Activated naive CD8-positive, alpha-beta T cell treated with anti-CD3 and anti-CD28 coated beads, Interleukin-2, amount 10 ng/mL, durations not matched to agents 7 days and 5 days (primary cell): ENCODE results near the gene POU2F1. TPM values are rescaled to one million over a fixed set of nuclear protein-coding genes. Genes with fewer than 3 reads are reported as not detected.
"Not testable (repeated sequence)": the region's sequence is repeated elsewhere in the genome, so short reads cannot be mapped to it uniquely, and the experiment has no call there.

ENCODE experiments used
- ATAC-seq: fragments of 150-1000 bp; cut with Tn5 transposase; one replicate; pipeline ENCODE4 v1.10.0; 2021; ENCODE audit warnings: low read depth, moderate library complexity
- POLR2A ChIA-PET: fragments of 350-600 bp; sonication (Branson Sonifier 250); formaldehyde crosslinking; loops from one replicate; lab custom pipeline; 2021; ENCODE audit warnings: antibody characterized with exemption; lab: Charles Lee
- DNase-seq: peaks from one replicate; pipeline ENCODE4 v3.0.0; 2021
- H3K27ac Mint-ChIP-seq: one replicate; pipeline ENCODE4 v1.8.0; 2022; ENCODE audit warnings: mild to moderate bottlenecking, mixed read lengths
- H3K27me3 Mint-ChIP-seq: one replicate; pipeline ENCODE4 v1.8.0; 2022; ENCODE audit warnings: mild to moderate bottlenecking, moderate library complexity, mixed read lengths
- H3K36me3 Mint-ChIP-seq: one replicate; pipeline ENCODE4 v1.8.0; 2021; ENCODE audit warnings: mild to moderate bottlenecking, mixed read lengths
- H3K4me1 Mint-ChIP-seq: one replicate; pipeline ENCODE4 v1.8.0; 2021; ENCODE audit warnings: mixed read lengths
- H3K4me3 Mint-ChIP-seq: one replicate; pipeline ENCODE4 v1.8.0; 2022; ENCODE audit warnings: mild to moderate bottlenecking, moderate library complexity, mixed read lengths
- H3K9me3 Mint-ChIP-seq: one replicate; pipeline ENCODE4 v1.8.0; 2021; ENCODE audit warnings: mixed read lengths
- total RNA-seq, 2 experiments: library from RNA; stranded (reverse); gene quantifications; one replicate each; pipeline ENCODE4 v1.2.3, GENCODE V29; 2021

The POU2F1 gene
- total RNA-seq, 2 experiments from 2014 or later, result 25.6 to 28.0 TPM

DNA sequence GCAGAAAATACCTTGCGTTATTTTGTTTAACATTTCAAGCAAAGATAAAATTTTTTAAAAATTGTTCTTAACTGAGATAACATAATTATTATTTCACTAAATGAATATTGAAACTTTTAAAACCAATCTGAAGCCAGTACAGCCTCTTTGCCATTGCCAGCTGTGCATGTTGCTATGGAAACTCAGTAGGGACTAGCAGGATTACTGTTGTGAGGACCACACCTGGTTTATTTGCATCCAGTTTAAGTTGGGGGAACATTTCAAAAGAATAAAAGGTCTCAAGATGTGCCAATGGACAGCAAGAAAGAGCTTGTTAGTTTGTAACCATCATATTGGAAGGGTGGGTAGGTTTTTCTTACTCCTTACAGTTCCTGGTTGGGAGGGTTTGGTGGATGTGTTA, 80.7 kb downstream of the POU2F1 start:
- ATAC-seq, result no peak
- DNase-seq, result no peak
- Mint-ChIP-seq H3K9me3 (peaks cover 2% of the 10 kb centered on the region), H3K36me3 (peaks cover 3% of the 10 kb centered on the region), H3K27ac (no peak overlapping the region), H3K4me1 (peaks cover 5% of the 10 kb centered on the region), H3K4me3 (no peak overlapping the region), H3K27me3 (no peaks in the 10 kb centered on the region)
- POLR2A ChIA-PET, result no interaction called here

DNA sequence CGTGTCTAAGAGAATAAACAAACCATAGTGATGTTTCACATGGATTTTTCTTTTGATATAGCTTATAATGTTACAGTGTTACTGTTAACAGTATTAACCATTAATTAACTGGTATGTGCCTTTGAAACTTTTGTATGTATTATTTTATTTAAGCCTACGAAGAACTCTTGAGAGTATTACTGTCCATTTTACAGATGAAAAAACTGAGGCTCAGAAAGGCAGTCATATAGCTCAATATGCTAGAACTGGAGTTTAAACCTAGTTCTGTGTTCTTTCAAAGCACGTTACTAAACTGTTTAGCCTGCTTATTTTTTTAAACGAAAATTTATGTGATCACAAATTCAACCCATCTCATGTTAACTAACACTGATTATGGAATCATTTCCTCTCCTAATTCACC, 83.5 kb downstream of the POU2F1 start:
- ATAC-seq, result no peak
- Mint-ChIP-seq H3K27ac (no peak overlapping the region), H3K4me3 (no peak overlapping the region), H3K36me3 (peaks cover 4% of the 10 kb centered on the region), H3K27me3 (no peaks in the 10 kb centered on the region), H3K4me1 (peaks cover 6% of the 10 kb centered on the region), H3K9me3 (peaks cover 2% of the 10 kb centered on the region)
- DNase-seq, result no peak
- POLR2A ChIA-PET, result no interaction called here

DNA sequence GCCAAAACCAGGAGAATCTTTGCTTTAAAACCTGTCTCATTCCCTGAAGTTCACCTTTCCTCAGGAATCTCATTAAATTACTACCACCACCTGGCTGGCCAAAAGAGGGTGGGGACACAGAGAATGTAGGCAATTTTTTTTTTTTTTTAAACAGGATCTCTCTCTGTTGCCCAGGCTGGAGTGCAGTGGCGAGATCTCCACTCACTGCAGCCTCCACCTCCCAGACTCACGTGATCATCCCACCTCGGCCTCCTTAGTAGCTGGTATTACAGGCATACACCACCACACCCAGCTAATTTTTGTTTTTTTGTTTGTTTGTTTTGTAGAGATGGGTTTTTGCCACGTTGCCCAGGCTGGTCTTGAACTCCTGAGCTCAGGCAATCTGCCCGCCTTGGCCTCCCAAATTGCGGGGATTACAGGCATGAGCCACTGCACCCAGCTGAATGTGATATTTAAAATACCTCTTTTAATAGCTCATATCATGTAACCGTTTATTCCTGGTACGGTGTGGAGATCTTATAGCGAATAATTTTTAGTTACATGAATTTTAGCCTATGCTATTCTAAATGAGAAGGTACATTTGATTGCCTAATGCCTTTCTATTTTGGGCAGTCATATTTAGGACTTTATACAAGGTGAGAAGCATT, 84.5 kb downstream of the POU2F1 start:
- ATAC-seq (no peak), DNase-seq (no peak)
- POLR2A ChIA-PET, result no interaction called here
- Mint-ChIP-seq H3K4me3 (no peak overlapping the region), H3K27me3 (no peaks in the 10 kb centered on the region), H3K27ac (no peak overlapping the region), H3K9me3 (no peaks in the 10 kb centered on the region), H3K4me1 (peaks cover 5% of the 10 kb centered on the region), H3K36me3 (peaks cover 1% of the 10 kb centered on the region)

DNA sequence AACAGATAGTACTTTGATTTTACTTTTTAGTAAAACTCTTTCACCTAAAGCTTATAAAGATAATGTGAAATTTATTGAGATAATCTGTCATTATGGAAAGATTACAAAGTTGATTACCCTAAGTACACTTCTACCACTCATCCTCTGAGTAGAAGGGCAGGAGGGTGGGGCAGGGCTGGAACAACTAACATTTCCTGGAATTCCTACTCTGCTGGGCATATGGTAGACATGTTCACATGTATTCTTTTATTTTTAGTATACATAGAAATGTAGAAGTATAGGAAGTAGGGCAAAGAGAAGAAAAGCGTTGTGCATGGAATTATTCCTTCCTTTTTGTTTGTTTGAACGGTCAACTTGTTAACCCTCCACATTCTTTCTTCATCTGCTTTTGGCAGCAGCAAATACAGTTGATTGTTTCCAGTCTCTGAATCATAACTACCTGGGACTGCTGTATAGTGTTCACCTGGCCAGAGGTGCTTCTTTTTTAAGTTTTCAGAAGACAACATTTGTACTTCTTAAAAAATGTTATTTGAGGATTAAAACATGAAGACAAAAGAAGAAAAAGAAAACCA, 85.1 kb downstream of the POU2F1 start:
- Mint-ChIP-seq H3K4me3 (no peak overlapping the region), H3K27ac (no peak overlapping the region), H3K27me3 (no peaks in the 10 kb centered on the region), H3K36me3 (peaks cover 3% of the 10 kb centered on the region), H3K4me1 (peaks cover 5% of the 10 kb centered on the region), H3K9me3 (no peaks in the 10 kb centered on the region)
- DNase-seq (no peak), ATAC-seq (no peak)
- POLR2A ChIA-PET, result no interaction called here

DNA sequence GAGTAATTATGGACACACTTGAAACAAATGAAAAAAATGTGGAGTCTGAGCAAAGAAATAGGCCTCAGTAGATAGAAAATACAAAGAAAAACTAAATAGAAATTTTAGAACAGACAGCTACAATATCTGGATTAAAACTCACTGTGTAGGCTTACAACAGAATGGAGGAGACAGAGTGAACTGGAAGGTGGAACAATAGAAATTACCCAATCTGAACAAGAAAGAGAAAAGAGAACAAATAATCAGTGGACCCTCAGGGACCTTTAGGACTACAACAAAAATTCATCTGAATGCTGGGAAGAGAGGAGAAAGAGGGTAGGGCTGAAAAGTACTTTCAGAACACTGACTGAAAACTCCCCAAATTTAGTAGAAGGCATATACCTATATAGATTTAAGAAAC, 90.0 kb downstream of the POU2F1 start:
- H3K9me3 Mint-ChIP-seq, result peaks cover under 1% of the 10 kb centered on the region
- H3K27ac Mint-ChIP-seq, result no peak overlapping the region
- H3K4me3 Mint-ChIP-seq, result no peak overlapping the region
- ATAC-seq (no peak), DNase-seq (no peak)
- peaks cover 8% of the 10 kb centered on the region for H3K4me1 Mint-ChIP-seq
- H3K36me3 Mint-ChIP-seq, result peaks cover 17% of the 10 kb centered on the region
- POLR2A ChIA-PET, result no interaction called here
- H3K27me3 Mint-ChIP-seq, result no peaks in the 10 kb centered on the region

- no peaks in the 10 kb centered on the region for H3K27me3 Mint-ChIP-seq
- H3K4me3 Mint-ChIP-seq, result no peak overlapping the region
- peak overlapping the region; percentile 2 for H3K27ac Mint-ChIP-seq
- DNase-seq (no peak), ATAC-seq (peak; percentile 93)
- H3K4me1 Mint-ChIP-seq, result peaks cover 8% of the 10 kb centered on the region
- peaks cover 12% of the 10 kb centered on the region for H3K9me3 Mint-ChIP-seq
- POLR2A ChIA-PET, result no interaction called here
- peaks cover 32% of the 10 kb centered on the region for H3K36me3 Mint-ChIP-seq
Observed at GRCh38 chr1:167312871-167313270, 92.2 kb downstream of the POU2F1 start.

DNA sequence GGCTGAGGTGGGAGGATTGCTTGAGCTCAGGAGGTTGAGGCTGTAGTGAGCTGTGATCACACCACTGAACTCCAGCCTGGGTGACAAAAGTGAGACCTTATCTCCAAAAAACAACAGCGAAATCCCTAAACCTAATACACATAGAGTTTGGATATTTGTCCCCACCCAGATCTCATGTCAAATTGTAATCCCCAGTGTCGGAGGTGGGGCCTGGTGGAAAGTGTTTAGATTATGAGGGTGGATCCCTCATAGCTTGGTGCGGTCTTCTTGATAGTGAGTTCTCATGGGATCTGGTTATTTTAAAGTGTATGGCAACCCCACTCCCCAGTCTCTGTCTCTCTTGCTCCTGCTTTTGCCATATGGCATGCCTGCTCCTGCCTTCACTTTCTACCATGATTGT, 94.0 kb downstream of the POU2F1 start:
- no peak for DNase-seq
- Mint-ChIP-seq H3K27ac (no peak overlapping the region), H3K27me3 (no peaks in the 10 kb centered on the region), H3K4me1 (peaks cover 6% of the 10 kb centered on the region), H3K4me3 (no peak overlapping the region), H3K9me3 (peaks cover 18% of the 10 kb centered on the region), H3K36me3 (peaks cover 44% of the 10 kb centered on the region)
- ATAC-seq, result no peak
- POLR2A ChIA-PET, result no interaction called here

DNA sequence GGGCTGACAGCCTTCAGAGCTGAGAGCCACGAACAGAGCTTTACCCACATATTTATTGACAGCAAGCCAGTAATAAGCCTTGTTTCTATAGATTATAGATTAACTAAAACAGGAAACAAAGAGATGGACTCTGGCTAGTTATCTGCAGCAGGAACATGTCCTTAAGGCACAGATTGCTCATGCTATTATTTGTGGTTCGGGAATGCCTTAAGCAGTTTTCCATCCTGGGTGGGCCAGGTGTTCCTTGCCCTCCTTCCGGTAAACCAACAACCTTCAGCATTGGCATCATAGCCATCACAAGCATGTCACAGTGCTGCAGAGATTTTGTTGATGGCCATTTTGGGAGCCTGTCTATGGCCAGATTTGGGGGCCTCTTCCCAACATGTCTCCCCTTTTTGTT, 96.8 kb downstream of the POU2F1 start:
- ATAC-seq (no peak), DNase-seq (no peak)
- Mint-ChIP-seq H3K36me3 (peaks cover 65% of the 10 kb centered on the region), H3K4me1 (peaks cover 6% of the 10 kb centered on the region), H3K4me3 (no peak overlapping the region), H3K27me3 (no peaks in the 10 kb centered on the region), H3K9me3 (peaks cover 35% of the 10 kb centered on the region), H3K27ac (no peak overlapping the region)
- POLR2A ChIA-PET, result no interaction called here

GRCh38 chr1:167319206-167319605, 98.5 kb downstream of the POU2F1 start:
- ATAC-seq, H3K4me1 Mint-ChIP-seq, POLR2A ChIA-PET, H3K27ac Mint-ChIP-seq, H3K4me3 Mint-ChIP-seq, H3K27me3 Mint-ChIP-seq, DNase-seq: not testable (repeated sequence)
- peaks cover 41% of the 10 kb centered on the region for H3K9me3 Mint-ChIP-seq
- H3K36me3 Mint-ChIP-seq, result peaks cover 75% of the 10 kb centered on the region

GRCh38 chr1:167322483-167322882, 101.8 kb downstream of the POU2F1 start:
- POLR2A ChIA-PET, result no interaction called here
- Mint-ChIP-seq H3K4me3 (no peak overlapping the region), H3K36me3 (peaks cover 68% of the 10 kb centered on the region), H3K9me3 (peaks cover 35% of the 10 kb centered on the region), H3K4me1 (no peaks in the 10 kb centered on the region), H3K27me3 (no peaks in the 10 kb centered on the region), H3K27ac (no peak overlapping the region)
- ATAC-seq, result no peak
- no peak for DNase-seq

DNA sequence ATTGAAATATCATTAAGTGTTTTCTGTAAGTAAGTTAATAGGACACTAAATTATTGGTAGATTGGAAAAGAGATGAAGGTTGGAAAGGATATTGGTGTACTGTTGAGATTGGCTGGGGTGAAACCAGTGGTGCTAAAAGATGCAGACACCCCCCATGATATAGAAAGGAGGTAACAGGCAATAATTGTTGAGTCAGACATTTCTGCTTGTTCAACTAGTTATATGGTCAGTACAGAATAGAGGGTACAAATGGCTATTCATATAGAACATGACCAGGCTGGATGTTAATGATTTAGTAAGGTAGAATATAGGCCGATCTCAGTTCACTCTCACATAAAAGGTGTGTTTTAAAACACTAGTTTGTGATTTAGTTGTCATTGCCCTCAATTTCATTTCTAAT, 104.5 kb downstream of the POU2F1 start:
- Mint-ChIP-seq H3K4me3 (no peak overlapping the region), H3K4me1 (no peaks in the 10 kb centered on the region), H3K36me3 (peaks cover 54% of the 10 kb centered on the region), H3K9me3 (peaks cover 24% of the 10 kb centered on the region), H3K27me3 (no peaks in the 10 kb centered on the region), H3K27ac (no peak overlapping the region)
- POLR2A ChIA-PET, result no interaction called here
- DNase-seq (no peak), ATAC-seq (no peak)

DNA sequence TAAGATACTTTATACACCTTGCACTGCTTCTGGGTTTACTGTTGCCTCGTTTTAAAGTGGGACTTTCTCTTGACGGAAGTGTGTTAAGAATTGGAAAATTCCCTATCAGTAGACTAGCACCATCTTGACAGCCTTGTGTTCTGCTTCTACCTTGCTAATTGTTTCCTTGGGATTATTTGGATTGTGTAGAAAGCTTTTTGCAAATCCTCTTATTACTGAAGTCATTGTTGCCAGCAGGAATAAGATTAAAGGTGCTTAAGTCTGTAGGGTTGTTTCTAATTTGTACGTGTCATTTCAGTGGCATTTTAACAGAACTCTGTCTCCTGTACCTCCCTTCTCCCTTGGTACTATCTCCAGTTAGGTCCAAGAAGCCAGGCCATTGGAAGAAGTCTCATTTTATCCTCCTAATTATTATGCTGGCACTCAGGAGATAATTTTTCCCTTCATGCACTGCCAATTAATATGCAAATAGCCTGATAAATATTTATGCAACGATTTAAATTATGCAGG, 107.7 kb downstream of the POU2F1 start:
- Mint-ChIP-seq H3K27me3 (no peaks in the 10 kb centered on the region), H3K36me3 (peaks cover 32% of the 10 kb centered on the region), H3K4me1 (peaks cover 5% of the 10 kb centered on the region)

DNA sequence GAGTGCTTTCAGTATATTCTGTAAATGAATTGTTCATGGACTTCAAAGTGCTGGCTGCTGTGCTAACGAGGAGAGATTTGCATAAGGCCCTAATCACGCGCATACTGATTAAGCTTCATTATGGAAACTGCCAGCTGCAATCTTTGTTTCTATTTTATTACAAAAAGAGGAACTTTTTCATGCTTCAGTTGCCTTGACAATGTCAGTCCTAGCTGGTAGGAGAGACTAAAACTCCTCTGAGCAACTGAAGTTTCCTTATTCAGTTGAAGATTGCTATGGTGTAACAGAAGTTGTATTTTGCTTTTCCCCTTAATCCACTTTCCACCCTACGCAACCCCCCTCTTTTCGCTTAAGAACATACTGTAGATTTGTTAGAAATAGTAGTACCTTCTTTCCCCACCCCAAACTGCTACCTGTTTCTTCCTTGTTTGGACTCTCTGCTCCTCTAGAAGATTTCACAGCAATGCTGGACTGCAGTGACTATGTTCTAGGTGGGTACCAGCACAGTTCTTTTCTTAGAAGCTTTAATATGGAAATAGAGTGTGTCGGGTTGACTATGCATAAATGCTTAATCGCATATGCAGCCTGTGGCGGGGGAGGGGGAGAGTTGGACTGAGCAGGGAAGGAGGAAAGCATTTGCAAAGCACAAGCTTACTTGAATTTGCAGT, 108.3 kb downstream of the POU2F1 start:
- Mint-ChIP-seq H3K27me3 (no peaks in the 10 kb centered on the region), H3K36me3 (peaks cover 33% of the 10 kb centered on the region), H3K27ac (no peak overlapping the region), H3K9me3 (peaks cover 5% of the 10 kb centered on the region), H3K4me3 (no peak overlapping the region), H3K4me1 (peaks cover 5% of the 10 kb centered on the region)
- POLR2A ChIA-PET, result no interaction called here
- ATAC-seq (no peak), DNase-seq (no peak)

More for the DNA sequence above, 107.7 kb downstream of the POU2F1 start:
- no peak for DNase-seq
- H3K9me3 Mint-ChIP-seq, result peaks cover 7% of the 10 kb centered on the region
- no peak overlapping the region for H3K27ac Mint-ChIP-seq
- POLR2A ChIA-PET, result no interaction called here
- no peak for ATAC-seq
- H3K4me3 Mint-ChIP-seq, result no peak overlapping the region
